ENCODE results near the gene LNX1. TPM values are rescaled to one million over a fixed set of nuclear protein-coding genes. Genes with fewer than 3 reads are reported as not detected.

Gene LNX1
- total RNA-seq, 1 experiment from 2014 or later = 4.2 TPM

DNA sequence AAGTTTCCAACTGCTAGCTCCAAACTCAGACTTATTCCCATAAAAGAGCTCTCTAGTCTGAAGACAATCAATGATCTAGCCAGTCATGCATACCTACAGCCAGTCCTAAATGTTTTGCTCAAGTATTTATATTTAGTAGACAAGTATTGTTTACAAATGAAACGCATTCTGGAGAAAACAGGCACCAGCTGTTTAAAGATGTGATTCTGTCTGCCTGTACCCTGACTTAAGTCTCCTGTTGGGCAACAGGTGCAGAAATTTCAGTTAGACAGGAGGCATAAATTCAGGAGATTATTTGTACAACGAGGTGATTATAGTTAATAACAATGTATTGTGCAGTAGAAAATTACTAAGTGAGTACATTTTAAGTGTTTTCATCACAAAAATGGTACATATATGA is 28.9 kb downstream of the LNX1 start:
- Mint-ChIP-seq H3K27me3 (ENCODE audit: unreplicated experiment) (no peaks in the 10 kb centered on the region), H3K27ac (ENCODE audit: unreplicated experiment) (no peak overlapping the region), H3K4me1 (ENCODE audit: low read depth, unreplicated experiment) (peaks cover 9% of the 10 kb centered on the region), H3K4me3 (ENCODE audit: low read depth, unreplicated experiment) (no peak overlapping the region), H3K9me3 (ENCODE audit: low read depth, unreplicated experiment) (peaks cover 2% of the 10 kb centered on the region), H3K36me3 (ENCODE audit: insufficient read depth, unreplicated experiment) (no peaks in the 10 kb centered on the region)
- BruUV-seq (replicated peaks) = no TSS peak
- CTCF ChIA-PET = no interaction called here
- no peak for DNase-seq
- no peak for TF ChIP-seq CTCF (IDR thresholded peaks at IDR 0.05; ENCODE audit: unreplicated experiment)
- intact Hi-C loops (cut with micrococcal nuclease; ENCODE audit: unreplicated experiment) = no loop called here

- no TSS peak for BruUV-seq (replicated peaks)
- no peaks in the 10 kb centered on the region for H3K27me3 Mint-ChIP-seq (ENCODE audit: unreplicated experiment)
- no peaks in the 10 kb centered on the region for H3K36me3 Mint-ChIP-seq (ENCODE audit: insufficient read depth, unreplicated experiment)
- intact Hi-C loops (cut with micrococcal nuclease; ENCODE audit: unreplicated experiment) = no loop called here
- no peak overlapping the region for H3K27ac Mint-ChIP-seq (ENCODE audit: unreplicated experiment)
- H3K9me3 Mint-ChIP-seq (ENCODE audit: low read depth, unreplicated experiment) = no peaks in the 10 kb centered on the region
- no peak for DNase-seq
- TF ChIP-seq CTCF (IDR thresholded peaks at IDR 0.05; ENCODE audit: unreplicated experiment) = no peak
- no peak overlapping the region for H3K4me3 Mint-ChIP-seq (ENCODE audit: low read depth, unreplicated experiment)
- CTCF ChIA-PET = no interaction called here
- peaks cover 9% of the 10 kb centered on the region for H3K4me1 Mint-ChIP-seq (ENCODE audit: low read depth, unreplicated experiment)
Measured at GRCh38 chr4:53559021-53559620, 32.2 kb downstream of the LNX1 start.

GRCh38 chr4:53558065-53558801 is 33.1 kb downstream of the LNX1 start:
- DNase-seq = no peak
- BruUV-seq (replicated peaks) = no TSS peak
- no peak overlapping the region for H3K27ac Mint-ChIP-seq (ENCODE audit: unreplicated experiment)

GRCh38 chr4:53557669-53558064 is 33.6 kb downstream of the LNX1 start:
- no peak overlapping the region for H3K27ac Mint-ChIP-seq (ENCODE audit: unreplicated experiment)

More at GRCh38 chr4:53558065-53558801, 33.1 kb downstream of the LNX1 start:
- intact Hi-C loops (cut with micrococcal nuclease; ENCODE audit: unreplicated experiment) = no loop called here
- CTCF ChIA-PET = no interaction called here
- no peaks in the 10 kb centered on the region for H3K27me3 Mint-ChIP-seq (ENCODE audit: unreplicated experiment)
- no peaks in the 10 kb centered on the region for H3K36me3 Mint-ChIP-seq (ENCODE audit: insufficient read depth, unreplicated experiment)
- no peaks in the 10 kb centered on the region for H3K9me3 Mint-ChIP-seq (ENCODE audit: low read depth, unreplicated experiment)
- H3K4me1 Mint-ChIP-seq (ENCODE audit: low read depth, unreplicated experiment) = peaks cover 9% of the 10 kb centered on the region
- TF ChIP-seq CTCF (IDR thresholded peaks at IDR 0.05; ENCODE audit: unreplicated experiment) = no peak
- H3K4me3 Mint-ChIP-seq (ENCODE audit: low read depth, unreplicated experiment) = no peak overlapping the region

More at GRCh38 chr4:53557669-53558064, 33.6 kb downstream of the LNX1 start:
- CTCF ChIA-PET = no interaction called here
- no peak for DNase-seq
- Mint-ChIP-seq H3K27me3 (ENCODE audit: unreplicated experiment) (no peaks in the 10 kb centered on the region), H3K9me3 (ENCODE audit: low read depth, unreplicated experiment) (no peaks in the 10 kb centered on the region), H3K36me3 (ENCODE audit: insufficient read depth, unreplicated experiment) (no peaks in the 10 kb centered on the region), H3K4me3 (ENCODE audit: low read depth, unreplicated experiment) (no peak overlapping the region), H3K4me1 (ENCODE audit: low read depth, unreplicated experiment) (peaks cover 9% of the 10 kb centered on the region)
- no TSS peak for BruUV-seq (replicated peaks)
- intact Hi-C loops (cut with micrococcal nuclease; ENCODE audit: unreplicated experiment) = no loop called here
- no peak for TF ChIP-seq CTCF (IDR thresholded peaks at IDR 0.05; ENCODE audit: unreplicated experiment)

Measured in Calu3 (cell line).